Dedifferentiated amniotic fluid mesenchymal stem cell (primary cell): ENCODE data around the gene CAMTA1.
A peak's percentile ranks its signal among the peaks of the same experiment; 100 is the strongest.

Experiments
- DNase-seq: peaks from one replicate; pipeline ENCODE4 v3.0.0-alpha.2; 2016; ENCODE audit errors: extremely low spot score

CAMTA1 gene

DNA sequence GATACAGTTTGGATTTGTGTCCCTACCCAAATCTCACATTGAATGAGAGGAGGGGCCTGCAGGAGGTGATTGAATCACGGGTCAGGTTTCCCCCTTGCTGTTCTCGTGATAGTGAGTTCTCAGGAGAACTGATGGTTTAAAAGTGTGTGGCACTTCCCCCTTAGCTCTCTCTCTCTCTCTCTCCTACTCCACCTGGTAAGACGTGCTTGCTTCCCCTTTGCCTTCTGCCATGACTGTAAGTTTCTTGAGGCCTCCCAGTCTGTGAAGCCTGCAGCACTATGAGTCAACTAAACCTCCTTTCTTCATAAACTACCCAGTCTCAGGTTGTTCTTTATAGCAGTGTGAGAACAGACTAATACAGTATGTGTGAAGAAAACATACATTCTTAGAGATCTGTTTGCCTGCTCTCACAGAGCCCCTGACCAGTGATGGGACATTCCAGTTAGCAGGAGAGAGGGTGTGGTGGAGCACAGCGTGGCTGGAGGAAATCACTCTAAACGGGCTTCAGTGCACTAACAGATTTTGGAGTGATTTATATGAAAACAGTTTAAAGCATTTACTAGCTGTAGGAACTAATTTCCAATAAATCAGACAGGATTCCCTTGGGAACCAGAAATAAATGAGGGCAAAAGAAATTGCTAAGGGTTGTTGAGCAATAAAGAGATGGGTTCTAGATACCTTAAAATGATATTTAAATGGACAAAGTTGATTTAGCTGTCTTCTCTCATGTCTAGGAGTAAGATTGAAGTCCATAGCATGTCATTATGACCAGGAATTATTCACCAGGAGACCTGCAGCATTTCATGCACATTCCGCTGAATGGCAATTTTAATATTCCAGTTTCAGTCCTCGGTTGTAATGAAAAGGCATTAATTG is 411.0 kb downstream of the CAMTA1 start:
- DNase-seq = no peak

GRCh38 chr1:7198664-7199063 is 413.4 kb downstream of the CAMTA1 start:
- no peak for DNase-seq

DNA sequence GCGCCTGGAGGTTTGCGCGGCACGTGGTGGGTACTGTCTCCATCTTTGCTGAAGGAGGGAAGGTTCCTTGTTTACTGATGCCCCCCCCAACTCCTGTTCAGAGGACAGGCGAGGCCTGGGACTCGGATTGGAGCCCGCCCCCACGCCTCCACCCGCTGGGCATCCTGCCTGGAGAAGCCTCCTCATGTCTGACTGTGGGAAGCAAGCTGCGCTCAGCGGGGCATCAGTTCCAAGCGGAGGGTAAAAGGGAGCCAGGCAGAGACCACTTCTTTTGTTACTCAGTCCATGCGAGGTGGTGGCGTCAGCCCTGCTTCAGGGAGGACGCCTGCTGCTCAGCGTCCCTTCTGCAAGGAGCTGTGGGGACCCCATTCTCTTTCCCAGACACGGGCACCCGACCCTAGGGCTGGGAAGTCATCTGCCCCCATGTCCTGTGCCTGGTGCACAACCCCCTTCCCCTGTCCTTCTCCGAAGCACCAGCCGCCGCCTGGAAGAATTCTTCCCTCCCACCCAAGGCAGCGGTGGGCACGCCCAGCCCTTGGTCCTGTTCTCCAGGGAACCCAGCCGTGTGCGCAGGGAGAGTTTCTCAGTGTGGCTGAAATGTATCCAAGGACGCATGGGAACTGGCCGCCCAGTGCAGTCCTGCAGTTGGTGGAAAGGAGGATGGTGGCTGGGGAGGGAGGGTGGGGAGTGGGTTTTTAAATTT is 414.0 kb downstream of the CAMTA1 start:
- DNase-seq = no peak

- no peak for DNase-seq
Observed at GRCh38 chr1:7207875-7208646, 422.8 kb downstream of the CAMTA1 start.

DNA sequence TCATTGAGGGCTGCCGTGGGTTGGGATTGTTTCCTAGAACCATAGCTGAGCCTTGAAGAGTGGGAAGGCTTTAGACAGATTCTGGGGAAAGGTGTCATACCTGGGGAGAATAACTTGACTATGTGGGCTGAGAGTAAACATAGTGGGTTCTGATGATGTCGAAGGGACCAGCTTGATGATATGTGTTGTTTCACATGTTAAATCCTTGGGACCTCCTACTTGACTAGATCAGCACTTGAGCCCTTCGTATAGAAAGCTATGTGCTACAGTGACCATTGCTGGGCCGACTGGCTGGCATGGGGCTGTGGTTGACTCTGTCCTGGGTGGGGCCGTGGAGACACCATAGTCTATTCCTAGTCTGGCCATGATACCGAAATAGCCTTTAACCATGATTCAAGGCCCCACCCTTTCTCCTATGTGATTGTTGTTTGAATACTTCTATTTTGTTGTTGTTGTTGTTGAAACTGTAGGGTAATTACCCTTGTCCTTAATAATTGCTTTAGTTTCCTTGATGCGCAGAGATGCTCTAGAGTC is 423.5 kb downstream of the CAMTA1 start:
- DNase-seq = no peak

- no peak for DNase-seq
Observed at GRCh38 chr1:7209336-7209735, 424.1 kb downstream of the CAMTA1 start.

DNA sequence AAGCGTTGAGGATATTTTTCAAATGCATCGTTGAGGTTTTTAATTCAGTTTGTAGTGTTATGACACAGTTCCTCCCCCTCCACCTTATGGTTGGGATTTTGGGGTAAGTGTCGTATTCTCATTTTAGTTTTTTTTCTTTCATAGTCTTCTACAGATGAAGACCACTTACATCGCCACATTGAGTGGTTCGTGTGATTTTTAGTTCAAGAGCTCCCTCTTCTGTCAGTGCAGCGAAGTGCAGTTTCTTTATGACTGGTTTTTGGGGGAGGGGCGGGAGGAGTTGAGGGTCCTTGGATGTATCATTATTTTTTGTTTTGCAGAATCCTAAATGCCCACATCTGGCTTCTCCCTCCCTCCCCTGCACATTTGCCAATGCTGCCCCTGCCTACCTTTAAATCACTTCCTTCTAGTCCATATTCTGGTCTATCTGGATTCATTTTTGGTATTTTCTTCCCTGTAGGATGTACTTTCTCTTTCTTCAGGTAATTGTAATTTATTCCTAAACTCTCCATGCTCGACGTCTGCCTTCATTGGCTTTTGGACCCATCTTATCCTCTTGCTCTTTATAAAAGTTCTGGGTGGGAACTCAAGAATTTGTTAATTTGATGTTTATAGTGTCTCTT is 433.1 kb downstream of the CAMTA1 start:
- DNase-seq = no peak

DNA sequence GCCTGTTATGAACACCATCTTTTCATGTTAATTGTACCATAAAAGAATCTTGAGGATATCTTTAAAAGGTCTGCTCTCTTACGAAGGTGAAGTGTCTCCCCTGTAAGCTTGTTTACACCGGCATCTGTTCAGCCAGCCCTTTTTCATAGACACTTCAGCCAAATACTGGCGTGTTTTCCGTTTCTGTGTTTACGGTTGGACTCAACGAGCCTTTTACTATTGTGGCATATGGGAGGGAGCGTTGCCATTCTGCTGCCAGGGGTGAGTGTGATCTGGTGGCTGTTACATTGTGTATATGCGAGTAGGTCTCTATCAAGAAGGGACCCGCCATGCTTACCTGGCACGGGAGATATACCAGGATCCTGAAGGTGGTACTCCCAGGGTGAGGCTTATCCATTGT is 433.8 kb downstream of the CAMTA1 start:
- DNase-seq = no peak

- DNase-seq = no peak
Observed at GRCh38 chr1:7220007-7220406, 434.8 kb downstream of the CAMTA1 start.

DNA sequence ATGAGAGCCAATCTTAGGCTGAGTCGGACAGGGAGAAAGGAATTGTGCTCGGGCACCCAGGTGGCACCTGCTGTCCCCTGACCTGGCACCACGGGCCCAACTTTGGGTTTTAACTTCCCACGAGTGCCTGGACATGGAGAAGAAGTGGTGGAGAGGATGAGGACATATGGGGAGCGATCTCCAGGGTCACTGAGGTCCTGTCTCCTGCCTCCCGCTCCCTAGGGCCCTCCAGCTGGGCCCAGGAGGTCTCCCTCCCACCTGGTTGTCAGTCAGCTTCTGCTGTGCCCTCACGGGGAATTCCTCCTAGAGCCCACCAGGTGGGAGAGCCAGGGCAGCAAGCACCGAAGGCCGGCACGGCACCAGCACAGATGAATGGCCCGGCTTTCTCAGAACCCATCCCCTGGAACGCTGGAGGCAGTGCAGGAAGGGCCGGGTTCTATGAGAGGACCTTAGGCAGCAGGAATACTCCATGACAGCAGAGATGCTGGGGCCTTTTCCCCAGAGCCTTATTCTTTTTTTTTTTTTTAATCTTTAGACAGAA is 435.5 kb downstream of the CAMTA1 start:
- no peak for DNase-seq

DNA sequence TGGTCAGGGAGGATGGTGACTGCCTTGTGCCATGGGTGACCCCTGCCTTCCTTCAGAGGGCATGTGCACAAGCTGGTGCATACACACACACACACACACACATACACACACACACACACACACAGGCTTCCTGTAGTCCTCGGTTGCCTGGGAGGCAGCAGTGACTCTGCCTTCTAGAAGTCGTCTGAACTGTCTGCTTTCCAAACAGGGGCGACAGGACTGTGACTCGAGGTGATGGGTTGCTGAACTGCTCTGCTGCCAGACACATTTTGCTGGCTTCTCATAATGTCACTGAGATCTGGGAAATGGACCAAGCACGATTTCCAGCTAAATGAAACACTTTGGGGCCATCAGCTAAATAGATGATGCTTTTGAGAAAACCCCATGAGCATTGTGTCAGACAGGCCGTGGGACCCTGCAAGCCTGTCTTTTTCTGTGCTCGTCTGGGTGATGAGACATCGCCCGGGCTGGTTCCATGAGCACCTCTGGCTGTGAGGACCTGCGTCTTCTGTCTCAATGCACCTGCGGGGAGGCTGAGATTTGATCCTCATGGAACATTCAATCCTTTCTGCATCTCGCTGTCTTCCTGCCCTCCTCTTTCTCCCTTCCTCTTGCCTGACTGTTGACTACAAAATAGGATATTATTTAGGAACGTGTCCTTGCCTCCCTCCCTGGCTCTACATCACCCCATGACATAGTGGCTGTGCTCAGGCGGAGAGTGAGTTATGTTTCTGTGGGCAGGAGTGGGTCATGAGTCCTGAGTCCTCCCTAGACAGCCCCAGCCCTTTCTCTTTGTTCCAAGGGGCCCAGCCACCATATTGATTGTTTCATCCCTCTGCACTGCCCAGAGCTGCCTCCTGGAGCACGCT is 436.8 kb downstream of the CAMTA1 start:
- no peak for DNase-seq

DNA sequence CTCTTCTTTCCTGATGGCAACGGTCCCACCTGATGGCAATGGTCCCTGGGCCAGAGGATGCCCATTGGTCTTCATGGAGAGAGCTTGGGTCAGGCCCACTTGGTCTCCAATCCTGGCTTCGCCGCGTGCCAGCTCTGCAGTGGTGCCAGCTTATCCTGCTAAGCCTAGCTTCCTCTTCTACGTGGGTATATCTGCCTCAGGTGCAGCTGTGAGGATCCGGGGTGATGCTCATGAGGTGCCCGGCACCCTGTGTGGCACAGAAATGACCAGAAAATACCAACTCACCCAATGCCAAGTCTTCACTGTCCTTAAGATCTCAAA is 437.4 kb downstream of the CAMTA1 start:
- DNase-seq = no peak

- peak; percentile 52 for DNase-seq
Observed at GRCh38 chr1:7223334-7224080, 438.3 kb downstream of the CAMTA1 start.

DNA sequence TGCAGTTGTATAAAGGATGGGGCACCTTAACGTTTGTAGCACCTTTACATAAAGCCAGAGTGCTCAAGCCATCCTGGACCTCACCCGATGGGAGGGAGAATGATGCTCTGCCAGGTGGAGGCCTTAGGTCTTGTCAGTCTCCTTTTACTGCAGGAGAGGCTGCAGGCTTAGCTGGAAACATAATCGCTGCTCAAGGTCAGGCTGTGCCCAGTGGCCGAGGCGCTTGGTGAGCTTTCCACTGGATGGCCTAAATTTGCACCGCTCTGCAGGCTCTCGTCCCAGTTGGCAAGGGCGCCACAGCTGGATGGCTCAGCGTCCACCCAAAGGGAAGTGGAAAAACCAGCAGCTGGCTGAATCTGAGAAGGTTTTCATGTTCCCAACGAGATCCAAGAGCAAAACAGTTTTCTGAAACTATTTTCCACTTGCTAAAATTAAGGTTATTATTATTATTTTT is 438.9 kb downstream of the CAMTA1 start:
- no peak for DNase-seq

DNA sequence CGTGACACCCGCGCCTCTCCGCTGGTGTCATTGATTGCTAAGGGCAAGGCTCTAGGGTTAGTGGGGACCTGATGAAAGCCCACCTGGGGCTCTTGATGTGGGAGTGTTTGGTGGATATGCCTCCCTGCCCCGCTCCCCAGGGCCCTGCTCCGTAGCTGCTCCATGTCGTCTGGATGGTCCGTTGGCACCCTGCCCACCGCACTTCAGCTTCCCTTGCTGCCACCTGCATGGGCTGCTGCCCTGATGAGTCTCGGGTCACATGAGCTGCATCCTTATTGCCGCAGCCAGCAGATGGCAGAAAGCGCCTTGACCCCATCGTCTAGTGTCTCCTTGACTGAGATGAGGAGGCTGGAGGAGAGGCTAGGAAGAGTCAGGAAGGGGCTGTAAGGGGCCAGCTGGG is 439.4 kb downstream of the CAMTA1 start:
- DNase-seq = no peak

DNA sequence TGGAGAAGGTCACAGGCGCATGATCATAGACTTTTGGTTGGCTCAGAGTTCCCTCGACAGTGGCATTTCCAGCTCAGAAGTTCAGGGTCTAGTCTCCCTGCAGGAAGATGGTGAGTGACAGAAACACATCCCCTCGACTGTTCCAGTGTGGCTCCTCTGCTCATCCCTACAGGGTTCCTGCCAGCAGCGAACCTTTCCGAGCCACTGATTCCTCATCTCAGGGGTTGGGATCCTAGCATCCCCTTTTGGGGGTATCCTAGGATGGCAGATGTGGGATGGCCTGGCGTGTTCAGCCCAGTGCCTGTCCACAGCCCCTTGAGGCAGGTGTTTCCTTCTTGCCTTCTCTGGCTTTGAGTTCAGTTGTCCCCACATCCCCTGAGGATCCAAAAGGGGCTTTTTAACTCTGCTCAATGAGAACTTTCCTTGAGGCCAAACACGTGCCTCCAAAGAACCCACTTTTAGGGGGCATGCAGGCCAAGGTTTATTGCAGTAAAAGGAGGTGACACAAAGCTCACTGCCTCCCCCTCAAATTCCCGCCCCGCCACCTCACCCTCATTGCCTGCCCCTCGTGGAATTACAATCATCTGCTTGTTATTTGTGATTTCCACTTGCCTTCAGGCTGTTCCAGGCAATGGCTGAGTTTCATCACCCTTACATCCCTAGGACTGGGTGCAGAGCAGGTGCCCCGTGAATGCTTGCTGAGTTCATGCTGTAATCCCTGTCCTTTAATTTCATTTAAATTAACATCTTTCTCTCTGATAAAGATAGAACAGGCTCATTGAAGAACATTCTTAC is 440.7 kb downstream of the CAMTA1 start:
- no peak for DNase-seq

GRCh38 chr1:7227654-7228053 is 442.4 kb downstream of the CAMTA1 start:
- DNase-seq = no peak

DNA sequence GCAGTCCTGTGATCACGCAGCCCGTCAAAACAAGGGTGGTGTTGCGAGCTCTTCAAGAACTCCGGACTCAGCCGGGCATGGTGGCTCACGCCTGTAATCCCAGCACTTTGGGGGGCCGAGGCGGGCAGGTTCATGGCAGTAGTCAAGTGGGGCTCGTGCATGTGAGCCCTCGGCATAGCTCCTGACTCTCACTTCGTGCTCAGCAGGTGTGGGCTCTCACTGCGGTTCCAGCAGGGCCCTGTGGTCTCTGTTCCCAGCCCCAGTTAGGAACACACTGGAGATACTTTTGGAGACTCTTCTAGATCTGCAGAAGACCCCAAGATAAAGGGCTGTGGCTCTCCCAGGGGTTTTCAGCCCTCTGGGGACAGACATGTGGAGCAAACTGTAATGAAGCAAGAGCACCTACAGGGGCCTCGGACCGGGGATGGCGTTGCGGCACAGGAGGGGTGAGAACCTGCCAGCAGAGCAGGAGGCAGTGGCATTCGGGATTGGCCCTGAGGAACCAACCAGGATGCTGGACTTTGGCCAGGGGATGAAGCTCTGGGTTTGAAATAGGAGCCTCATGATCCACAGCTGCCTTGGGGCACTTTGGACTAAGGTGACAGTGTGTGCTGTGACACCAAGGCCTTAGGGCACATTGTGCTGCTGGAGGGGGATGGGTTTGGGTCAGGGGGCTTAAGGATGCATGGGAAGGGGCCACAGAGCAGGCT is 443.2 kb downstream of the CAMTA1 start:
- no peak for DNase-seq
